Natural killer cell (primary cell): Measurements from ENCODE around the gene MESP1. TPM values are rescaled to one million over a fixed set of nuclear protein-coding genes. Genes with fewer than 3 reads are reported as not detected.

Experiments
- ATAC-seq, 3 donors: fragments of 150-1000 bp in 2 of 3; fragments of 200-7000 bp in 1 of 3; cut with Tn5 transposase; 1 replicate in 1 of 3; 2 replicates in 2 of 3; pipeline ENCODE4 v1.10.0; 2021; ENCODE audit warnings: mild to moderate bottlenecking in 2 of 3, moderate library complexity in 2 of 3
- DNase-seq, 2 donors: peaks; one replicate each; pipeline versions ENCODE4 v3.0.0 to v3.0.0-alpha.2; 2013 to 2021; ENCODE audit warnings: mixed read lengths in 1 of 2
- H3K27ac ChIP-seq: one replicate; pipeline ENCODE4 v1.5.1; 2013; ENCODE audit warnings: mild to moderate bottlenecking, low read length
- H3K27me3 ChIP-seq: one replicate; pipeline ENCODE4 v1.6.1; 2013; ENCODE audit warnings: low read length; ENCODE audit not compliant: control insufficient read depth, insufficient read depth
- H3K36me3 ChIP-seq: one replicate; pipeline ENCODE4 v1.6.1; 2013; ENCODE audit warnings: low read length; ENCODE audit not compliant: control insufficient read depth, insufficient read depth
- H3K4me1 ChIP-seq: one replicate; pipeline ENCODE4 v1.6.1; 2013; ENCODE audit warnings: low read length; ENCODE audit not compliant: control insufficient read depth, insufficient read depth
- H3K4me3 ChIP-seq: one replicate; pipeline ENCODE4 v1.5.1; 2013; ENCODE audit warnings: low read length
- H3K9me3 ChIP-seq: one replicate; pipeline ENCODE4 v1.6.1; 2013; ENCODE audit warnings: low read length; ENCODE audit not compliant: control insufficient read depth, insufficient read depth
- H3K27ac Mint-ChIP-seq, 2 donors: one replicate each; pipeline ENCODE4 v1.8.0; 2022; ENCODE audit warnings: mild to moderate bottlenecking in 2 of 2, mixed read lengths in 2 of 2, moderate library complexity in 1 of 2
- H3K27me3 Mint-ChIP-seq, 2 donors: one replicate each; pipeline ENCODE4 v1.8.0; 2022; ENCODE audit warnings: low read depth in 2 of 2, mixed read lengths in 2 of 2
- H3K36me3 Mint-ChIP-seq: one replicate; pipeline ENCODE4 v1.8.0; 2022; ENCODE audit warnings: mixed read lengths
- H3K4me1 Mint-ChIP-seq, 2 donors: one replicate each; pipeline ENCODE4 v1.8.0; 2022; ENCODE audit warnings: mixed read lengths in 2 of 2
- H3K4me3 Mint-ChIP-seq: one replicate; pipeline ENCODE4 v1.8.0; 2022; ENCODE audit warnings: mild to moderate bottlenecking, moderate library complexity, mixed read lengths
- H3K9me3 Mint-ChIP-seq, 2 donors: one replicate each; pipeline ENCODE4 v1.8.0; 2022; ENCODE audit warnings: mixed read lengths in 2 of 2
- CTCF ChIP-seq: fragments of 200-600 bp; IDR thresholded peaks from one replicate; pipeline ENCODE4 v1.8.0; 2022; ENCODE audit warnings: antibody characterized with exemption
- WGBS: methylation state at CpG from one replicate; pipeline ENCODE4 v1.1.7; 2013; ENCODE audit warnings: missing lambda C conversion rate; ENCODE audit not compliant: insufficient coverage; 5-methylcytosine and 5-hydroxymethylcytosine counted together
- intact Hi-C: fragments of 100-400 bp; cut with micrococcal nuclease; formaldehyde crosslinking; loops from one replicate; pipeline ENCODE4 v1.14.2; 2022
- total RNA-seq, 4 donors: library from RNA; stranded (reverse); fragments of 120-200 nt in 1 of 4; gene quantifications; one replicate each; pipeline versions ENCODE4 v1.2.3 to v1.2.4, GENCODE V29; 2013 to 2022

Gene MESP1
- total RNA-seq, 3 donors from 2014 or later (not counting 1 experiment from before 2014, with no cell fraction given): 0.45 to 2.9 (median 2.5) TPM

- Histone ChIP-seq H3K4me1 (peaks cover 13% of the 10 kb centered on the region), H3K9me3 (no peaks in the 10 kb centered on the region), H3K27me3 (peaks cover 4% of the 10 kb centered on the region), H3K4me3 (no peak overlapping the region), H3K36me3 (no peaks in the 10 kb centered on the region), H3K27ac (no peak overlapping the region)
- no peak overlapping the region for H3K4me3 Mint-ChIP-seq
- H3K27ac Mint-ChIP-seq: no peak overlapping the region
- intact Hi-C loops: no loop called here
- H3K27me3 Mint-ChIP-seq: peaks cover 0 to 2% of the 10 kb centered on the region in 2 donors
- WGBS: 95% methylated on average over 5 of the region's 5 CpGs
- DNase-seq (no peak), ATAC-seq (no peak)
- H3K4me1 Mint-ChIP-seq: no peaks in the 10 kb centered on the region
- no peaks in the 10 kb centered on the region for H3K9me3 Mint-ChIP-seq
- no peak for TF ChIP-seq CTCF
- no peaks in the 10 kb centered on the region for H3K36me3 Mint-ChIP-seq
These were observed 23.4 kb upstream of the MESP1 start for GRCh38 chr15:89774492-89774891.

DNA sequence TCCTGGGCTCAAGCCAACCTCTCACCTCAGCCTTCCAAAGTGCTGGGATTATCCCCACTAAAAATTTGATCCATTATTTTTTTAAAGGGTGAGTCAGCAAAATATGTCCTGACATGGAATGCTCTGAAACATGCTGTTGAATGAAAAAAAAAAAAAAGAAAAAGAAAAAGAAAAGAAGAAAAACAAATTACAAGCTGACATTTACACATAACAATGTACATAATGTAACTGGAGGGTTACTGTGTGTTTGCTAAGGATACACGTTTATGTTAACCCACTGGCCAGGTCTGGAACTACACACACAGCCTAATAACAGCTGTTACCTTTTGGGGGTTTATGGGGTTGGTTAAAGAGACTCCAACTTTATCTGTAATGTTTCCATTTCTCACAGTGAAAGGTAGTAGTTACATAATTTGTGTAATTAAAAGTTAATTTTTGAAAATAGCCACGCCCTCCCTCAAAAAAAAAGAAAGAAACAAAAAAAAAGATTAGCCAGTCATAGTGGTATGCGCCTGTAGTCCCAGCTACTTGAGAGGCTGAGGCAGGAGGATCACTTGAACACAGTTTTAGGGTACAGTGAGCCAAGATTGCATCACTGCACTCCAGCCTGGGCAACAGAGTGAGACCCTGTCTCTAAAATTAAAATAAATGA lies 22.0 kb upstream of the MESP1 start:
- intact Hi-C loops: no loop called here
- Histone ChIP-seq H3K4me1 (peaks cover 13% of the 10 kb centered on the region), H3K27me3 (peaks cover 4% of the 10 kb centered on the region), H3K4me3 (no peak overlapping the region), H3K9me3 (no peaks in the 10 kb centered on the region), H3K36me3 (no peaks in the 10 kb centered on the region), H3K27ac (no peak overlapping the region)
- H3K4me1 Mint-ChIP-seq: no peaks in the 10 kb centered on the region
- TF ChIP-seq CTCF: no peak
- WGBS: 97% methylated on average over 2 of the region's 3 CpGs
- H3K9me3 Mint-ChIP-seq: no peaks in the 10 kb centered on the region
- DNase-seq (no peak), ATAC-seq (no peak)
- no peaks in the 10 kb centered on the region for H3K36me3 Mint-ChIP-seq
- H3K4me3 Mint-ChIP-seq: no peak overlapping the region
- no peaks in the 10 kb centered on the region for H3K27me3 Mint-ChIP-seq
- H3K27ac Mint-ChIP-seq: no peak overlapping the region

- Mint-ChIP-seq H3K4me3 (no peak overlapping the region), H3K36me3 (no peaks in the 10 kb centered on the region), H3K27ac (no peak overlapping the region), H3K4me1 (no peaks in the 10 kb centered on the region), H3K9me3 (no peaks in the 10 kb centered on the region), H3K27me3 (no peaks in the 10 kb centered on the region)
- 83% methylated on average over 3 of the region's 3 CpGs for WGBS
- no peaks in the 10 kb centered on the region for H3K9me3 ChIP-seq
- no peak for TF ChIP-seq CTCF
- H3K4me1 ChIP-seq: no peaks in the 10 kb centered on the region
- no peak overlapping the region for H3K4me3 ChIP-seq
- intact Hi-C loops: no loop called here
- no peaks in the 10 kb centered on the region for H3K27me3 ChIP-seq
- no peak overlapping the region for H3K27ac ChIP-seq
- ATAC-seq (no peak), DNase-seq (no peak)
- no peaks in the 10 kb centered on the region for H3K36me3 ChIP-seq
These were observed 19.0 kb upstream of the MESP1 start for GRCh38 chr15:89770041-89770440.

GRCh38 chr15:89769366-89769765 lies 18.3 kb upstream of the MESP1 start:
- 100% methylated on average over 2 of the region's 3 CpGs for WGBS
- DNase-seq: no peak
- Mint-ChIP-seq H3K27me3 (no peaks in the 10 kb centered on the region), H3K27ac (no peak overlapping the region), H3K9me3 (no peaks in the 10 kb centered on the region), H3K4me3 (no peak overlapping the region), H3K36me3 (no peaks in the 10 kb centered on the region), H3K4me1 (no peaks in the 10 kb centered on the region)
- H3K27me3 ChIP-seq: no peaks in the 10 kb centered on the region
- H3K27ac ChIP-seq: no peak overlapping the region
- no peak for TF ChIP-seq CTCF
- intact Hi-C loops: no loop called here
- ATAC-seq: no peak
- H3K9me3 ChIP-seq: no peaks in the 10 kb centered on the region
- no peaks in the 10 kb centered on the region for H3K4me1 ChIP-seq
- no peak overlapping the region for H3K4me3 ChIP-seq
- no peaks in the 10 kb centered on the region for H3K36me3 ChIP-seq
